GM23338 (cell line): Measurements from ENCODE around the gene RNF141. TPM values are rescaled to one million over a fixed set of nuclear protein-coding genes. Genes with fewer than 3 reads are reported as not detected.

Experiments
- ATAC-seq: fragments of 200-7000 bp; cut with Tn5 transposase; 3 replicates; pipeline ENCODE4 v1.9.1; 2020
- DNase-seq: peaks from one replicate; pipeline ENCODE4 v3.0.0-alpha.2; 2015; ENCODE audit warnings: low spot score
- H2AFZ ChIP-seq: fragments of 200-600 bp; sonication (generic); 2 replicates; pipeline ENCODE4 v1.8.0; 2016; ENCODE audit warnings: antibody characterized with exemption, mild to moderate bottlenecking, moderate library complexity
- H3F3A ChIP-seq: fragments of 200-600 bp; sonication (generic); replicated peaks from 2 replicates; pipeline ENCODE4 v1.8.0; 2017; ENCODE audit warnings: antibody characterized with exemption, mixed run types, low read depth
- H3K27ac ChIP-seq: fragments of 200-600 bp; sonication (generic); 2 replicates; pipeline ENCODE4 v1.6.1; 2016; ENCODE audit warnings: low read depth
- H3K27me3 ChIP-seq: fragments of 200-600 bp; sonication (generic); 2 replicates; pipeline ENCODE4 v1.8.0; 2016; ENCODE audit warnings: mild to moderate bottlenecking, mixed run types, moderate library complexity; ENCODE audit not compliant: insufficient read depth
- H3K36me3 ChIP-seq: fragments of 200-600 bp; sonication (generic); 2 replicates; pipeline ENCODE4 v1.8.0; 2016; ENCODE audit warnings: mild to moderate bottlenecking; ENCODE audit not compliant: insufficient read depth
- H3K4me1 ChIP-seq: fragments of 200-600 bp; sonication (generic); 2 replicates; pipeline ENCODE4 v1.8.0; 2016; ENCODE audit warnings: mild to moderate bottlenecking, moderate library complexity; ENCODE audit not compliant: insufficient read depth
- H3K4me2 ChIP-seq: fragments of 200-600 bp; sonication (generic); 2 replicates; pipeline ENCODE4 v1.7.1; 2017; ENCODE audit warnings: mixed run types
- H3K4me3 ChIP-seq: fragments of 200-600 bp; sonication (generic); 2 replicates; pipeline ENCODE4 v1.6.1; 2016; ENCODE audit warnings: mixed run types
- H3K79me2 ChIP-seq: fragments of 200-600 bp; sonication (generic); replicated peaks from 2 replicates; pipeline ENCODE4 v1.8.0; 2017; ENCODE audit warnings: mild to moderate bottlenecking; ENCODE audit not compliant: insufficient read depth
- H3K9me2 ChIP-seq: fragments of 200-600 bp; sonication (generic); 2 replicates; pipeline ENCODE4 v1.8.0; 2017; ENCODE audit not compliant: insufficient read depth
- H4K20me1 ChIP-seq: fragments of 200-600 bp; sonication (generic); replicated peaks from 2 replicates; pipeline ENCODE4 v1.8.0; 2017; ENCODE audit warnings: mild to moderate bottlenecking; ENCODE audit not compliant: insufficient read depth
- H3K27ac Mint-ChIP-seq: 2 replicates; pipeline ENCODE4 v1.8.0; 2020; ENCODE audit warnings: inconsistent platforms, mild to moderate bottlenecking, moderate library complexity, mixed read lengths
- H3K27me3 Mint-ChIP-seq: 3 replicates; pipeline ENCODE4 v1.8.0; 2022; ENCODE audit warnings: low read depth, mild to moderate bottlenecking, moderate library complexity, mixed read lengths, inconsistent platforms; ENCODE audit not compliant: insufficient read depth, poor library complexity
- H3K36me3 Mint-ChIP-seq: 3 replicates; pipeline ENCODE4 v1.8.0; 2021; ENCODE audit warnings: low read depth, mild to moderate bottlenecking, inconsistent platforms, moderate library complexity, mixed read lengths
- H3K4me1 Mint-ChIP-seq: 3 replicates; pipeline ENCODE4 v1.8.0; 2020; ENCODE audit warnings: mild to moderate bottlenecking, inconsistent platforms, mixed read lengths
- H3K4me3 Mint-ChIP-seq: 3 replicates; pipeline ENCODE4 v1.8.0; 2021; ENCODE audit warnings: moderate library complexity, mild to moderate bottlenecking, inconsistent platforms, mixed read lengths
- H3K9me3 Mint-ChIP-seq: 3 replicates; pipeline ENCODE4 v1.8.0; 2020; ENCODE audit warnings: moderate library complexity, mild to moderate bottlenecking, inconsistent platforms, mixed read lengths
- CREB1 ChIP-seq: fragments of 250-450 bp; sonication (Bioruptor Pico); IDR thresholded peaks from 2 replicates; pipeline ENCODE4 v1.5.0; 2020; ENCODE audit warnings: low read depth, mild to moderate bottlenecking, moderate library complexity
- ETS1 ChIP-seq: IDR thresholded peaks from 2 replicates; pipeline ENCODE4 v1.6.1; 2016; ENCODE audit warnings: antibody characterized with exemption
- EZH2 ChIP-seq: fragments of 200-600 bp; sonication (generic); IDR thresholded peaks from one replicate; pipeline ENCODE4 v1.8.0; 2017; ENCODE audit warnings: antibody characterized with exemption, mild to moderate bottlenecking, low read depth; ENCODE audit not compliant: unreplicated experiment
- EZH2phosphoT487 ChIP-seq: fragments of 200-600 bp; sonication (generic); IDR thresholded peaks from one replicate; pipeline ENCODE4 v1.8.1; 2018; ENCODE audit warnings: antibody characterized with exemption; ENCODE audit not compliant: unreplicated experiment
- NANOG ChIP-seq: IDR thresholded peaks from 2 replicates; pipeline ENCODE4 v1.6.1; 2016; ENCODE audit warnings: antibody characterized with exemption, borderline replicate concordance
- POLR2AphosphoS5 ChIP-seq: IDR thresholded peaks from 2 replicates; pipeline ENCODE4 v1.6.1; 2016; ENCODE audit warnings: antibody characterized with exemption, low read depth
- ZNF114 ChIP-seq: fragments of 250-450 bp; sonication (Bioruptor Pico); IDR thresholded peaks from 2 replicates; pipeline ENCODE4 v1.5.0; 2020; ENCODE audit warnings: mild to moderate bottlenecking, moderate library complexity
- ZNF331 ChIP-seq: fragments of 250-450 bp; sonication (Bioruptor Pico); IDR thresholded peaks from 2 replicates; pipeline ENCODE4 v1.5.0; 2020; ENCODE audit warnings: low read depth, mild to moderate bottlenecking, moderate library complexity
- ZNF462 ChIP-seq: fragments of 250-450 bp; sonication (Bioruptor Pico); IDR thresholded peaks from 2 replicates; pipeline ENCODE4 v1.5.0; 2020; ENCODE audit warnings: mild to moderate bottlenecking, moderate library complexity
- polyA plus RNA-seq: library from polyadenylated mRNA; unstranded; fragments of >200 nt; fragmentation: Nextera tagmentation; extraction: Ambion mirVana; gene quantifications from 2 replicates; pipeline ENCODE4 v1.2.1, GENCODE V29; 2016
- total RNA-seq: library from RNA; depleted of rRNA; stranded (reverse); fragments of >200 nt; shearing (Covaris generic); gene quantifications from 2 replicates; pipeline ENCODE4 v1.2.3, GENCODE V29; 2014

The RNF141 gene
- total and polyA plus RNA-seq, 2 experiments from 2014 or later, result 11.4 to 26.9 TPM

- Mint-ChIP-seq H3K27ac (no peak overlapping the region), H3K36me3 (no peaks in the 10 kb centered on the region), H3K9me3 (no peaks in the 10 kb centered on the region), H3K4me3 (no peak overlapping the region), H3K27me3 (no peaks in the 10 kb centered on the region), H3K4me1 (no peaks in the 10 kb centered on the region)
- no peak overlapping the region for H3K4me2 ChIP-seq
- no peak overlapping the region for H3K27ac ChIP-seq
- DNase-seq (no peak), ATAC-seq (no peak)
- H4K20me1 ChIP-seq, result no peaks in the 10 kb centered on the region
- H3K4me3 ChIP-seq, result no peak overlapping the region
- no peaks in the 10 kb centered on the region for H3K36me3 ChIP-seq
- H3F3A ChIP-seq, result no peaks in the 10 kb centered on the region
- no peak overlapping the region for H2AFZ ChIP-seq
- H3K9me2 ChIP-seq, result no peaks in the 10 kb centered on the region
- no peaks in the 10 kb centered on the region for H3K27me3 ChIP-seq
- H3K4me1 ChIP-seq, result no peaks in the 10 kb centered on the region
- no peaks in the 10 kb centered on the region for H3K79me2 ChIP-seq
- no peak for TF ChIP-seq NANOG
- TF ChIP-seq ZNF331 (CRISPR knock-in tag), result no peak
These were observed 59.2 kb downstream of the RNF141 start for GRCh38 chr11:10481560-10482349.

GRCh38 chr11:10480760-10481159 is 60.2 kb downstream of the RNF141 start:
- no peak for ATAC-seq
- no peaks in the 10 kb centered on the region for H3K9me3 Mint-ChIP-seq

More at GRCh38 chr11:10480760-10481159, 60.2 kb downstream of the RNF141 start:
- H3K9me2 ChIP-seq, result no peaks in the 10 kb centered on the region
- H3K4me1 Mint-ChIP-seq, result no peaks in the 10 kb centered on the region
- H3K27me3 Mint-ChIP-seq, result no peaks in the 10 kb centered on the region
- H3K36me3 Mint-ChIP-seq, result no peaks in the 10 kb centered on the region
- H3K79me2 ChIP-seq, result no peaks in the 10 kb centered on the region
- no peak overlapping the region for H3K4me3 ChIP-seq
- H3K4me3 Mint-ChIP-seq, result no peak overlapping the region
- TF ChIP-seq POLR2AphosphoS5 (no peak), ZNF114 (no peak), ZNF462 (no peak), CREB1 (CRISPR knock-in tag) (no peak), ZNF331 (CRISPR knock-in tag) (no peak), EZH2 (no peak), ETS1 (no peak), EZH2phosphoT487 (no peak)
- no peaks in the 10 kb centered on the region for H3K27me3 ChIP-seq
- H3F3A ChIP-seq, result no peaks in the 10 kb centered on the region
- no peaks in the 10 kb centered on the region for H4K20me1 ChIP-seq
- no peaks in the 10 kb centered on the region for H3K36me3 ChIP-seq
- no peak overlapping the region for H2AFZ ChIP-seq
- H3K4me1 ChIP-seq, result no peaks in the 10 kb centered on the region
- no peak overlapping the region for H3K4me2 ChIP-seq
- no peak overlapping the region for H3K27ac ChIP-seq
- H3K27ac Mint-ChIP-seq, result no peak overlapping the region
- DNase-seq, result no peak
